GM12891 (cell line): ENCODE data around the gene PABPC4L.

ENCODE experiments used
- POLR2A ChIP-seq: IDR thresholded peaks from 2 replicates; pipeline ENCODE4 v1.6.1; 2011; ENCODE audit warnings: low read depth, low read length, control low read depth
- POLR2AphosphoS5 ChIP-seq: IDR thresholded peaks from 2 replicates; pipeline ENCODE4 v1.6.1; 2011; ENCODE audit warnings: low read depth, low read length, control low read depth
- POU2F2 ChIP-seq: IDR thresholded peaks from 2 replicates; pipeline ENCODE4 v1.6.1; 2011; ENCODE audit warnings: low read depth, mild to moderate bottlenecking, control low read depth, low read length, moderate library complexity
- SPI1 ChIP-seq: IDR thresholded peaks from 2 replicates; pipeline ENCODE4 v1.6.1; 2011; ENCODE audit warnings: low read depth, low read length, control low read depth
- TAF1 ChIP-seq: IDR thresholded peaks from 2 replicates; pipeline ENCODE4 v1.6.1; 2011; ENCODE audit warnings: low read depth, low read length, control low read depth

GRCh38 chr4:134154097-134154496, 47.5 kb downstream of the PABPC4L start:
- TF ChIP-seq POLR2AphosphoS5, result no peak
- TF ChIP-seq POLR2A, result no peak
- TF ChIP-seq SPI1, result no peak
- TF ChIP-seq POU2F2, result no peak
- TF ChIP-seq TAF1, result no peak
